ENCODE results near the gene KRT79. TPM values are rescaled to one million over a fixed set of nuclear protein-coding genes. Genes with fewer than 3 reads are reported as not detected.
"Not testable (repeated sequence)": the region's sequence is repeated elsewhere in the genome, so short reads cannot be mapped to it uniquely, and the experiment has no call there.

The KRT79 gene
- total RNA-seq, 1 experiment from 2014 or later: not detected

- H3K27me3 ChIP-seq: no peaks in the 10 kb centered on the region; the same call in 1 of the 2 replicates
- no peaks in the 10 kb centered on the region for H3K9me3 ChIP-seq
- no peak for DNase-seq
- H3K4me3 ChIP-seq: no peak overlapping the region
- no peaks in the 10 kb centered on the region for H3K36me3 ChIP-seq
These were observed 28.4 kb downstream of the KRT79 start for GRCh38 chr12:52805739-52806138.

- no peak for DNase-seq
- no peaks in the 10 kb centered on the region for H3K9me3 ChIP-seq
- H3K4me3 ChIP-seq: no peak overlapping the region
- no peaks in the 10 kb centered on the region for H3K36me3 ChIP-seq
- no peaks in the 10 kb centered on the region; the same call in 1 of the 2 replicates for H3K27me3 ChIP-seq
These were observed 29.1 kb downstream of the KRT79 start for GRCh38 chr12:52805000-52805399.

GRCh38 chr12:52802442-52802841 lies 31.7 kb downstream of the KRT79 start:
- Histone ChIP-seq H3K36me3 (no peaks in the 10 kb centered on the region), H3K4me3 (no peak overlapping the region), H3K27me3 (no peaks in the 10 kb centered on the region), H3K9me3 (no peaks in the 10 kb centered on the region)
- no peak for DNase-seq

GRCh38 chr12:52801773-52802172 lies 32.3 kb downstream of the KRT79 start:
- no peak for DNase-seq

GRCh38 chr12:52800259-52800917 lies 33.7 kb downstream of the KRT79 start:
- DNase-seq: no peak
- no peaks in the 10 kb centered on the region for H3K9me3 ChIP-seq
- no peaks in the 10 kb centered on the region for H3K36me3 ChIP-seq
- H3K27me3 ChIP-seq: no peaks in the 10 kb centered on the region
- H3K4me3 ChIP-seq: no peak overlapping the region

More at GRCh38 chr12:52801773-52802172, 32.3 kb downstream of the KRT79 start:
- no peaks in the 10 kb centered on the region for H3K36me3 ChIP-seq
- no peaks in the 10 kb centered on the region for H3K9me3 ChIP-seq
- H3K27me3 ChIP-seq: no peaks in the 10 kb centered on the region
- no peak overlapping the region for H3K4me3 ChIP-seq

- Histone ChIP-seq H3K4me3 (no peak overlapping the region), H3K36me3 (no peaks in the 10 kb centered on the region), H3K27me3 (no peaks in the 10 kb centered on the region), H3K9me3 (no peaks in the 10 kb centered on the region)
- no peak for DNase-seq
These were observed 34.5 kb downstream of the KRT79 start for GRCh38 chr12:52799505-52800211.

GRCh38 chr12:52798671-52799504 lies 35.2 kb downstream of the KRT79 start:
- Histone ChIP-seq H3K9me3 (no peaks in the 10 kb centered on the region), H3K4me3 (no peak overlapping the region), H3K36me3 (no peaks in the 10 kb centered on the region), H3K27me3 (no peaks in the 10 kb centered on the region)
- no peak for DNase-seq

DNA sequence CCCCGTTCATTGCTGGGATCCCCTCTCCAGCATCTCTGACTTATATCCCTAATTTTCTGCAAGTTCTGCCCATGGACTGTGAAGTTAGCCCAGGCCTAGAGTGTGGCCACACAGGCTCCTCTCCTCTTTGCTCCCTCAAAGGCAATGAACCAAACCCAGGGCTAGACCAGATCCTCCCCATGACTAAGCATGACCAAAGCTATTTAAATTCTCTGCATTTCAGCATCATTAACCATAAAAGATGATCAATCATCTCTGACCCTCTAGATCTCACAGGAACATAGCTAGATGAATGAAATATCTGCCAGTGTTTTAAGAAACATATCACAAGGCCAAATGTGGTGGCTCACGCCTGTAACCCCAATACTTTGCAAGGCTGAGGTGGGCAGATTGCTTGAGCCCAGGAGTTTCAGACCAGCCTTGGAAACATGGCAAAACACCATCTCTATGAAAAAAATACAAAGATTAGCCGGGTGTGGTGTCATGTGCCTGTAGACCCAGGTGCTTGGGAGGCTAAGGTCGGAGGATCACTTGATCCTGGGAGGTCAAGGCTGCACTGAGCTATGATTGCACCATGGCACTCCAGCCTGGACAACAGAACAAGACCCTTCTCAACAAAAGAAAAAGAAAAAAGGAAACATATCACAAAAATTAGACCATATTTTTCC lies 36.0 kb downstream of the KRT79 start:
- Histone ChIP-seq H3K4me3 (no peak overlapping the region), H3K36me3 (no peaks in the 10 kb centered on the region), H3K27me3 (no peaks in the 10 kb centered on the region), H3K9me3 (no peaks in the 10 kb centered on the region)
- DNase-seq: peak; percentile 15

DNA sequence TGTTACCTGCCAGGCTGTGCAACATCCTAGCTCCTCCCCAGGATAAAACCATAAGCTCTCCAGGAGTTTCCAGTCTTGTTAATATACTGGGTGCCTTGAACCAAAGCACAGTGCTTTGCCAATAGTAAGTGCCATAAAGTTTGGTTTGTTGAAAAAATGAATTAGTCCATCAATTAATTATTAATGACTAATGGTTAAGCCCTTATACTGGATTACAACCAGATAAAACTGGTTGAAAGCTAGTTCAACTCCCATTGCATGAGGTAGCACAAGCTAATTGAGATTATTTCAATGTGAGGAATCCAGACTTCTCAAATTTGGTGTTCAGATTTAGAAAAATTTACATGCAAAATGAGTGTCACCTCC lies 36.6 kb downstream of the KRT79 start:
- no peak for DNase-seq
- H3K4me3 ChIP-seq: no peak overlapping the region
- no peaks in the 10 kb centered on the region for H3K27me3 ChIP-seq
- H3K9me3 ChIP-seq: no peaks in the 10 kb centered on the region
- H3K36me3 ChIP-seq: no peaks in the 10 kb centered on the region

- H3K4me3 ChIP-seq: no peak overlapping the region
- DNase-seq: no peak
These were observed 37.1 kb downstream of the KRT79 start for GRCh38 chr12:52796839-52797528.

GRCh38 chr12:52796429-52796794 lies 37.7 kb downstream of the KRT79 start:
- DNase-seq: no peak
- Histone ChIP-seq H3K36me3 (no peaks in the 10 kb centered on the region), H3K4me3 (no peak overlapping the region), H3K27me3 (no peaks in the 10 kb centered on the region), H3K9me3 (no peaks in the 10 kb centered on the region)

More at GRCh38 chr12:52796839-52797528, 37.1 kb downstream of the KRT79 start:
- Histone ChIP-seq H3K27me3 (no peaks in the 10 kb centered on the region), H3K36me3 (no peaks in the 10 kb centered on the region), H3K9me3 (no peaks in the 10 kb centered on the region)

GRCh38 chr12:52795694-52796428 lies 38.2 kb downstream of the KRT79 start, which contains the start of gene KRT3:
Gene KRT3 (minus strand): TSS chr12:52796117. CDS start chr12:52796042, 75 bp downstream.
- no peaks in the 10 kb centered on the region for H3K27me3 ChIP-seq
- H3K4me3 ChIP-seq: no peak within 1 kb of the TSS
- no peak for DNase-seq
- no peaks in the 10 kb centered on the region for H3K9me3 ChIP-seq
- H3K36me3 ChIP-seq: no peaks in the 10 kb centered on the region

- H3K9me3 ChIP-seq, H3K36me3 ChIP-seq, H3K27me3 ChIP-seq, H3K4me3 ChIP-seq, DNase-seq: not testable (repeated sequence)
These were observed 38.8 kb downstream of the KRT79 start for GRCh38 chr12:52795332-52795674.

DNA sequence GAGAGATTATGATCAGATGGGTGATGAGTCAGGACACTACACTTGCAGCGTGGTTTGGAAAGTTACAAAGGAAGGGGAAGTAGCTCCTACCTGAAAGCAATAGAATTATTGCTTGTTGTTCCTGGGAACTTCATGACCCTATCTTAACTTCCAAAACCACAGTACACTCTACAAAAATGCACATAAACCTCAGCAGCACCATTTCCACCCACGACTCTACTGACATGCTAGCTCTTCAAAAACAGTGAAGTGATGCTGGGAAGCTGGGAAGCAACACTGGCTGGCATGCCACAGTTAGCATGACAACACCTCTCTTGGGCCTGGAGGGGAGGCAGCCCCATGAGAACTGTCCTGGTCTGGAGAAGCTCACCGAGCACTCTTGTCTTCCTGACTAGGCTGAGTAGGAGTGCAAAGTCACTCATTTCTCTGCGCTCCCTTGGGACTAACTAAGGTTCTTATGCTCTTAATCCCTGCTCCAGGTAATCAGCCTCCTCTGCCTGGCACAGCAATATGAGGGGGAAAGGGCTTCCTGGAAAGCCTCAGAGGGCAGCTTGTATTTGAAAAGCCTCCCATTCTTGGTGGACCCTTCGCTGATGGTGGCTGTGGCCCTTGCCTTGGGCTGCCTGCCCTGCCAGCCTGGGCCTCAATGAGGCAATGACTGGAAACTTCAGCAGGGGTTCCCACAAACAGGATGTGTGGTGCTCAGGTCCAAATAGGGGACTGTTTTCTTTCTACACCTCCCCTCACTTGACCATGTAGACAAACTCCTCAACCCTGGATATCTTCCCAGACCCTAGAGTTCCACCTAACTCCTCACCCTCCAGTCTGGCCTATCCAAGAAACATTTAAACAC lies 39.4 kb downstream of the KRT79 start:
- no peaks in the 10 kb centered on the region for H3K27me3 ChIP-seq
- H3K4me3 ChIP-seq: no peak overlapping the region
- DNase-seq: no peak
- H3K36me3 ChIP-seq: no peaks in the 10 kb centered on the region
- H3K9me3 ChIP-seq: no peaks in the 10 kb centered on the region

Data from MG63 (cell line).